ENCODE measurements around the gene KYNU.
"Not testable (repeated sequence)": the region's sequence is repeated elsewhere in the genome, so short reads cannot be mapped to it uniquely, and the experiment has no call there.

Gene KYNU

GRCh38 chr2:142950323-142950722 is 72.9 kb downstream of the KYNU start:
- peaks cover 11% of the 10 kb centered on the region for H3K27me3 Mint-ChIP-seq
- not testable (repeated sequence) for H3K9me3 Mint-ChIP-seq; H3K4me1 Mint-ChIP-seq (ENCODE audit: low read depth); DNase-seq; H3K4me3 Mint-ChIP-seq; H3K36me3 Mint-ChIP-seq (ENCODE audit: low read depth); H3K27ac Mint-ChIP-seq

- Mint-ChIP-seq H3K4me1 (ENCODE audit: low read depth) (no peaks in the 10 kb centered on the region), H3K4me3 (no peak overlapping the region), H3K27me3 (peaks cover 11% of the 10 kb centered on the region), H3K36me3 (ENCODE audit: low read depth) (no peaks in the 10 kb centered on the region), H3K9me3 (peaks cover 2% of the 10 kb centered on the region), H3K27ac (no peak overlapping the region)
- DNase-seq = no peak
Observed at GRCh38 chr2:142951190-142952007, 73.9 kb downstream of the KYNU start.

DNA sequence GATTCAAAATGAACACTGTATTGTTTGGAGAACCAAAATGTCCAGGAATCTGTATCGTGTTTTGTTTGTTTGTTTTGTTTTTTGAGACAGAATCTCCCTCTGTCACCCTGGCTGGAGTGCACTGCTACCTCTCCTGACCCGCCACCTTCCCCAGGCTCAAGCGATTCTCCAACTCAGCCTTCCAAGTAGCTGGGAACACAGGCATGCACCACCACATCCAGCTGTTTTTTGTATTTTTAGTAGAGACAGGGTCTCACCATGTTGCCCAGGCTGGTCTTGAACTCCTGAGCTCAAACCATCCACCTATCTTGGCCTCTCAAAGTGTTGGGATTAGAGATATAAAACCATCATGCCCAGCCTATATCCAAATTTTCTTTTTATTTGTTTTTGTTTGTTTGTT is 74.6 kb downstream of the KYNU start:
- Mint-ChIP-seq H3K27me3 (peaks cover 7% of the 10 kb centered on the region), H3K27ac (no peak overlapping the region), H3K9me3 (peaks cover 2% of the 10 kb centered on the region), H3K4me1 (ENCODE audit: low read depth) (no peaks in the 10 kb centered on the region), H3K4me3 (no peak overlapping the region), H3K36me3 (ENCODE audit: low read depth) (no peaks in the 10 kb centered on the region)
- DNase-seq = no peak

DNA sequence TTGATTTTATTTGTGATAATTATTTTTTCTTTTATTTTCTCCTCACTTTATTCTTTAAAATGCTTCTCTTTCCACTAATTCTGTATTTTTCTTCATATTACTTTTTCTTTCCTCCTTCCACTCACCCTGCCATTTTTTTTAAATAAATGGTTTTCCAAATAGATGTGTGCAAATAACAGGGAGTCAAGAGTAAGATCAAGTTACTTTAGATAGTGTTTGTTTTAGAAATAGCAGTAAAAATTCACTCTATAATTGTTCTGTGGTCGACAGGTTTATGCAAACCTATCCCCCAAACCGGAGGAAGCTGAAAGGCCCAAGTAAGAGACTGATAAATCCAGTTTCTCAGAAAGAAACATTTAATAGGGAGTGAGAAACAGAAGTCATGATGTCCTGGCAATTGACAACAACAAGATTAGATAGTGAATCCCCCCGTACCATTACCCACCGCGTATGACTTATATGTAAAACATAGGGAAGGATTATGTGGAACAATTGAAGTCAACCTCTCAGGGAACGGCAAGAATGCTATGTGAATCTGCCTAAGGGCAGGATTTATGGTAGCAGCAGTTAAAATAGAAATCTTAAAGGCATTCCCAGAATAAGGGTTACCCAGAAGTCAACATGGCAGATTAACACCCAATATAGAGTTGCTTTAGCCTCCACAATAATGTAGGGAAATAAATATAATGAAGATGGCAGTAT is 75.5 kb downstream of the KYNU start:
- H3K9me3 Mint-ChIP-seq = peaks cover 2% of the 10 kb centered on the region
- DNase-seq = no peak
- H3K27me3 Mint-ChIP-seq = peaks cover 9% of the 10 kb centered on the region
- H3K27ac Mint-ChIP-seq = no peak overlapping the region
- no peak overlapping the region for H3K4me3 Mint-ChIP-seq
- H3K36me3 Mint-ChIP-seq (ENCODE audit: low read depth) = no peaks in the 10 kb centered on the region
- no peaks in the 10 kb centered on the region for H3K4me1 Mint-ChIP-seq (ENCODE audit: low read depth)

- DNase-seq = no peak
- H3K36me3 Mint-ChIP-seq (ENCODE audit: low read depth) = no peaks in the 10 kb centered on the region
- no peak overlapping the region for H3K27ac Mint-ChIP-seq
Observed at GRCh38 chr2:142954493-142954892, 77.0 kb downstream of the KYNU start.

GRCh38 chr2:142957144-142957543 is 79.7 kb downstream of the KYNU start:
- H3K27ac Mint-ChIP-seq = no peak overlapping the region
- H3K4me1 Mint-ChIP-seq (ENCODE audit: low read depth) = no peaks in the 10 kb centered on the region
- no peak overlapping the region for H3K4me3 Mint-ChIP-seq

More at GRCh38 chr2:142954493-142954892, 77.0 kb downstream of the KYNU start:
- peaks cover 9% of the 10 kb centered on the region for H3K27me3 Mint-ChIP-seq
- H3K4me3 Mint-ChIP-seq = no peak overlapping the region
- H3K4me1 Mint-ChIP-seq (ENCODE audit: low read depth) = no peaks in the 10 kb centered on the region
- peaks cover 2% of the 10 kb centered on the region for H3K9me3 Mint-ChIP-seq

GRCh38 chr2:142961202-142961601 is 83.7 kb downstream of the KYNU start:
- Mint-ChIP-seq H3K27ac (no peak overlapping the region), H3K27me3 (peaks cover 9% of the 10 kb centered on the region), H3K36me3 (ENCODE audit: low read depth) (no peaks in the 10 kb centered on the region), H3K4me1 (ENCODE audit: low read depth) (no peaks in the 10 kb centered on the region), H3K4me3 (no peak overlapping the region), H3K9me3 (peaks cover 4% of the 10 kb centered on the region)
- DNase-seq = no peak

More at GRCh38 chr2:142957144-142957543, 79.7 kb downstream of the KYNU start:
- DNase-seq = no peak
- Mint-ChIP-seq H3K36me3 (ENCODE audit: low read depth) (no peaks in the 10 kb centered on the region), H3K27me3 (peaks cover 9% of the 10 kb centered on the region), H3K9me3 (no peaks in the 10 kb centered on the region)

DNA sequence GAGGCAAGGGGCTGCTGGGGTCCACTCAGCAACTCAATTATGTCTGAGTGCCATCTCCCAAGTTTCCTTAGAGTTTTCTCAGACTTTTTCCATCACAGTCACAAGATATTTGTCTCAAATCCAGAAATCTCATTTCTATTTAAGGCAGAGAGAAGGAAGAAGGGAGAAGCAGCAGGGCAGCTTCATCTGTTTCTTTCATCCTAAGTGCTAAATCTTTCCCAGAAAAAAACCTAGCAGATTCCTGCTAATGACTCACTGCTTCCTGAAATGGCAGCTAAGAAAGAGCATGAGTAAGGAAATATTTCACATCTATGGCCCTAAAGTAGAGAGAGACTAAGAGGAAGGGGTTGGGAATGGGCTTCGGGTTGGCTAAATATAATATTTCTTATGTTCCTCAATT is 88.0 kb downstream of the KYNU start:
- H3K4me3 Mint-ChIP-seq = no peak overlapping the region
- H3K27ac Mint-ChIP-seq = no peak overlapping the region
- H3K9me3 Mint-ChIP-seq = peaks cover 4% of the 10 kb centered on the region
- H3K27me3 Mint-ChIP-seq = no peaks in the 10 kb centered on the region
- DNase-seq = no peak
- no peaks in the 10 kb centered on the region for H3K4me1 Mint-ChIP-seq (ENCODE audit: low read depth)
- no peaks in the 10 kb centered on the region for H3K36me3 Mint-ChIP-seq (ENCODE audit: low read depth)

DNA sequence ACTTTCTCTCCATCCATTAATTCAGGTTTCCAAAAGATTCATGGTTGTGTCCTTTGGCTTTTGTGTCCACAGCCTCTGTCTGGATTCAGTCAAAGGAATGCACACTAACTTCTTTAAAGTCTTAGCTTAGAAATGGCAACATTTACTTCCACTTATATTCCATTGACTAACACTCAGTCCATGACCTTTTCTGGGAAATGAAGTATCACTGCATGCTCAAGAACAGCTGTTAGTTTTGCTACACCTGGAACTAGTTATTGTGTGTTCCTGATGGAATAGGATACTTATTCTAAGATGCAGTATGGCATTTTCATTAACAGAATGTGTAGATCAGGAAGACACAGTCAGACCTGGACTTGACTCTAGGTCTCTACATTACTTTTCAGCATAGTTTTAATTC is 88.8 kb downstream of the KYNU start:
- no peak for DNase-seq
- Mint-ChIP-seq H3K36me3 (ENCODE audit: low read depth) (no peaks in the 10 kb centered on the region), H3K4me3 (no peak overlapping the region)

DNA sequence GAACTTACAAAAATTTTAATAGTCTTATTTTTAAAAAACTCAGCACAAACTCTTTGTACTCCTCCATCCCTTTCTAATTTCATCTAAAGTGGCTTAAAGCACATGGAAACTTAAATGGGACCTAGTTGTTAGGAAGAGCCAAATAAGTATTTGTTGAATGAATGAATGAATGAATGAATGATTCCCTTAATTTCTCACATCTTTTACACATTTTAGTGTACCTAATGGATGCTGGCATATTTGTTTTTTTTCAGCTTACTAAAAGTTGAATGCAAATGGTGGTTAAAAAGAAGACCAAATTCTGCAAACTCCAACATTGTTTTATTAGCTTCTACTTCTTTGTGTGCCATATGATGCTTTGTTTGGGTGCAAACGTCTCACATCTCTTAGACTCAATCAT is 89.6 kb downstream of the KYNU start:
- H3K4me3 Mint-ChIP-seq = no peak overlapping the region
- H3K4me1 Mint-ChIP-seq (ENCODE audit: low read depth) = no peaks in the 10 kb centered on the region
- H3K27ac Mint-ChIP-seq = no peak overlapping the region
- no peak for DNase-seq
- peaks cover 4% of the 10 kb centered on the region for H3K9me3 Mint-ChIP-seq
- H3K36me3 Mint-ChIP-seq (ENCODE audit: low read depth) = no peaks in the 10 kb centered on the region
- H3K27me3 Mint-ChIP-seq = no peaks in the 10 kb centered on the region

More for the DNA sequence above, 88.8 kb downstream of the KYNU start:
- Mint-ChIP-seq H3K27me3 (no peaks in the 10 kb centered on the region), H3K4me1 (ENCODE audit: low read depth) (no peaks in the 10 kb centered on the region), H3K9me3 (peaks cover 4% of the 10 kb centered on the region), H3K27ac (no peak overlapping the region)

DNA sequence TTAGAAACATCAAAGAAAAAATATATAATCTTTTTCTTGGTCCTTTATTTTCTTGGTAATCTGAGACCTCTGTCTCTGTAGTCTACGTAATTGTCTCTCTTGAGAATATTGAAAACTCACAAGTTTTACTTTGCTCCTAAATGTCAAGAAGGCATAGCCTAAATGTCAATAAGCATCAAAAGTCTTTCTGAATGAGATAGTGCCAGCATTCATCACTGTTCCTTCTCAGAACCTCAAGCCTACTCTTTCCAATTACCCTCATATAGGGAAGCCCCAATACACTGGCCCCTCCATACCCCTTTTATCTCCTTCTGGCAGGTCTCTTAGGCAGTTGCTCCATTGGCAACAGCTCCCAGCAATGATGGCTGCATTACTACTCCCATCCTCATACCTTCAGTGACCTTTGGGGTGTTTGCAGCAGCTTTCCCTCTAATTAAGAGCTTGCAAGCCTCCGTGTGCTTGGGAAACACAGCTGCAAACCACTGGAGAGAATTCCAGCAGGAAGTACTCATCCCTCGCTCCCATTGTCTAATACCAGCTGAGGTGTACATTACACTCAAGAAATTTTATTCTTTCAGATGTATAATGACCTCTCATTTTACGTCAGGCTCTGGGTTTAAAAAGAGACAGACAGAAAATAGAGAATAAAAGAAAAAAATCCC is 95.8 kb downstream of the KYNU start:
- H3K27ac Mint-ChIP-seq = no peak overlapping the region
- DNase-seq = no peak
- H3K4me3 Mint-ChIP-seq = no peak overlapping the region
- peaks cover 5% of the 10 kb centered on the region for H3K27me3 Mint-ChIP-seq
- peaks cover 2% of the 10 kb centered on the region for H3K4me1 Mint-ChIP-seq (ENCODE audit: low read depth)
- H3K36me3 Mint-ChIP-seq (ENCODE audit: low read depth) = no peaks in the 10 kb centered on the region
- no peaks in the 10 kb centered on the region for H3K9me3 Mint-ChIP-seq

GRCh38 chr2:142973822-142974207 is 96.4 kb downstream of the KYNU start:
- Mint-ChIP-seq H3K27ac (no peak overlapping the region), H3K36me3 (ENCODE audit: low read depth) (no peaks in the 10 kb centered on the region), H3K27me3 (peaks cover 5% of the 10 kb centered on the region), H3K9me3 (no peaks in the 10 kb centered on the region), H3K4me3 (no peak overlapping the region), H3K4me1 (ENCODE audit: low read depth) (peaks cover 2% of the 10 kb centered on the region)
- DNase-seq = no peak

DNA sequence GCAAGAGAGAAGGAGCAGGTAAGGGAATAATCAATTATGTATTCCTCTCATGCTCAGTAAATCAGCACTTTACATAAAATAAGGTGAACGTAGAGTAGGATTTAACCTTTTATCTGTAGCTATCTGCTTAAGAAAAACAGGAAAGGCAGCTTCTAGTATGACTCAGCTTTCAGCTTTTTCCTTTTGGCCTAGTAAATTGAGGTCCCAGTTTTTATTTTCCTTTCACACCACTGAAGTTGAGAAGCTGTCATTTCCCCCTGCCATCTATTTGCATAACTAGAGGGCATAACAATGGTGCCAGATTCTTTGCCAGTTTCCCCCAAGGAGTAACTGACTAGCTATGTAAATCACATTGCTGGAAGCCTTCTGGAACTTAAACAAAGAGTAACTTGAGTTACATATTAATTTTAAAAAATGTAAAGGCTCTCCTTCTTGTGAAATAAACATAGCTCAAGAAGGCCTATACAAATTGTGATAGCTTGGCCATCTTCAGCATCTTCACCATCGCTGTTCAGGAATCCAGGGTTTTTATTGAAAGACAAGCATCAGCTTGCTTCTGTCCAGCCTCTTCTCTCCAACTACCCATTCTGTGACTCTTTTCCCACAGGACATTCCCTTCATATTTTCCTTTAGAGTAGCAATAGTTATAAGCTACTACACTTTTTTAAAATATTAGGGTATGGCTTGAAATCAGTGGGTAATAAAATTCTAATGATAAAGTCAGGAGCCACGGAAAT is 97.0 kb downstream of the KYNU start:
- no peaks in the 10 kb centered on the region for H3K36me3 Mint-ChIP-seq (ENCODE audit: low read depth)
- H3K27ac Mint-ChIP-seq = no peak overlapping the region
- H3K9me3 Mint-ChIP-seq = no peaks in the 10 kb centered on the region
- peaks cover 2% of the 10 kb centered on the region for H3K4me1 Mint-ChIP-seq (ENCODE audit: low read depth)
- H3K4me3 Mint-ChIP-seq = no peak overlapping the region
- DNase-seq = no peak
- peaks cover 5% of the 10 kb centered on the region for H3K27me3 Mint-ChIP-seq

DNA sequence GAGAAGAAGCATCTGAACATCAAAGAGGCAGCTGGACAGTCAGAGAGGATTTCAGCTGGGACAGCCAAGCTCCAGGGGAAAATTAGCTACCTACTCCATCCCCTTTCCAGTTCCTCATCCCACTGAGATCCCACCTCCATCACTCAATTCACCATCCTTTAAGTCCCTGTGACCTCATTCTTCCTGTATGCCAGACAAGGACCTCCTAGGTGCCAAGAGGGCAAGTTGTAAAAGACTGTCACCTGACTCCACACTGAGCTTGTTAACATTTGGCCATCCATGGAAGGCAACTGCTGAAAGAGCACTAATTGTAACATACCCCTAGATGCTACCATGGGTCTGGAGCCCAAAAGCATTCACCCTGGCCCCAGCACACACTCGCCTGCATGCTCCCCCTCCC is 97.8 kb downstream of the KYNU start:
- DNase-seq = no peak
- H3K9me3 Mint-ChIP-seq = no peaks in the 10 kb centered on the region
- H3K4me1 Mint-ChIP-seq (ENCODE audit: low read depth) = peaks cover 2% of the 10 kb centered on the region
- no peaks in the 10 kb centered on the region for H3K36me3 Mint-ChIP-seq (ENCODE audit: low read depth)
- H3K4me3 Mint-ChIP-seq = no peak overlapping the region
- H3K27ac Mint-ChIP-seq = no peak overlapping the region
- H3K27me3 Mint-ChIP-seq = peaks cover 5% of the 10 kb centered on the region
